ENCODE results near the gene PVALB.

Gene PVALB

DNA sequence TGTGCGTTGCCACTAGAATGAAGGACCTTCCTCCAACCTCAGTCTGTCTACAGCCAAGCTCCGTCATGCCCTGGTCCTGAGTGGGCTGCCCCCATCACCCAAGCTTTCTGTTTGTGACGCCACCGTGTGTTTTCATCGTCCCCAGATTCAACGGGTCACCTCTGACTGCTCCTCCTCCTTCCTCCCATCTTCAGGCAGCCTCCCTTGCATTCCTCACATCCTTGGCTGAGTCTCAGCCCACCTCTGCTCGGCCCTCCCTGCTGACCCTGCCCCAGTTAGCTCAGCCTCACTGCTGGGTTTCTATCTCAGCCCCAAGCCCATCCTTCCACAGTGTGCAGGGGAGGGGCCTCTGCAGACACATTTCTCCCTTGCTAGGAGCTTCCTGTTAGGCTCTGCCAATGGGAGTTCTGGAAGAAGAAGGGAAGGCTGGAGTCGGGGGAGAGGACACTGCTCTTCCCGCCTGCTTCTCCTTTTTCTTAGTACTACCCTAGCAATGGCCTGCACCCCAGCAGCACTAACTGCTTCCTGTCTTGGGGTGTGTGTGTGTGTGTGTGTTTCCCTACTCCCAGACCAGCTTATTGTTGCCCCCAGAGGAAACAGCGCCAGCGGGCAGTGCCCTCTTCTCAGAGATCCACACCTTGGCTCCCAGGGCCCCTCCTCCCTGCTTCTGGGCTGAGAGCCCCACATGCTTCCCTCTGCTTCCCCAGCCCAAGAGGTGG, 46.2 kb downstream of the PVALB start:
- DNase-seq: no peak

DNA sequence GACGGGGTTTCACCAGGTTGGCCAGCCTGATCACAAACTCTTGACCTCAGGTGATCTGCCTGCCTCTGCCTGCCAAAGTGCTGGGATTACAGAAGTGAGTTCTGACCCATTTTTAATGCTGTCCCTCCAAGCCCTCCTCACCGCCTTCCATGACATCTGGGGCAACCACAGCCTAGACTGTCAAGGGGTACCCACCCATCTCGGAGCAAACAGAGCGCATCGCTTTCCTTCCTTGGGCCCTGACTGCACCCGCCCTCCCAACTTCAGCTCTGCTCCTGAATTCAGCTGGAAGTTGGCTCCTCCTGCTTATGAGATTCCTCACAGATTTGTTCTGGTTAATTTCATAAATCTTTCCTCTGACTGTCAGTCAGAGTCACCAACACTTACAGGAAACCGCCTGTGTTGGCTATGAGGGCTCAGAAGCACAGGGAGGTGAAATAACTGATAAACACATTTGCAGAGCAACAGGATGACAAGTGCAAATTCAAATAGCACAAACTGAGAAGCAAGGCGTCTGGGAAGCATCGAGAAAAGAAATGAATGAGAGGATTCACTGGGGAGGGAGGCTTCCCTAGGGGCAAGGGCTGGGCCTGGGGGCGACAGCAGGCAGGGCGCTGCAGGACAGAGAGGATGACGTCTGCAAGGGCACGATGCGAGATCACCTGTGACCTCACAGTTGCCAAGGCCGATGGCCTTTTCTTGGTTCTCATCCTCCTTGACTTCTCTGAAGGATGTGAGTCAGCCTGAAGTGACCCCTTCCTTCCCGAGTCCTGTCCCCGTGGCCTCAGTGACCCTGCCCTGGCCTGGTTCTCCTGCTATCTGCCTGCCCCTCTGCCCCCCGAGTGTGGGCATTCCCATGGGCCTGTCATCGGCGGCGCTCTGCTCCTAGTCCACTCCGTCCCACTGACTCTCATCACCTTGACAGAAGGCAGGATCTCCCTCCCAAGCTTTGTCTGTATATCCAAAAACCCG, 47.0 kb downstream of the PVALB start:
- no peak for DNase-seq

DNA sequence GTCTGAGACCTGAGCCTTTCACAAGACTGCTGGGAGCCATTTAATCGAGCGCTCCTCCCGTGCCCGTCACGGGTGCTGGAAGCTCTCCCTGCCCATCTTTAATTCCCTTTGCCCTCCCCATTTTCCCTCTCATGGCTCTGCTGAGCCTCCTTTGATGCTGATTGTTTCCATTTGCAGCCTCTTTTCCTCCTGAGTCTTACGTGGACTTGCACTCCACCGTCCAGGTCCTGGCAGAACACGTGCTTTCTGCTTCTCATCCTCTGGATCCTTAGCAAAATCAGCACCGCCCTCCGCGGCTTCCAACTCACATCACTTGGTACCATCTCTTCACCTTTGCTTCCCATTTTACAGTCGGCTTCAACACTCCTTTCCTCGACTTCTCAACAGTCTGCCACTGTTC, 48.2 kb downstream of the PVALB start:
- DNase-seq: no peak

DNA sequence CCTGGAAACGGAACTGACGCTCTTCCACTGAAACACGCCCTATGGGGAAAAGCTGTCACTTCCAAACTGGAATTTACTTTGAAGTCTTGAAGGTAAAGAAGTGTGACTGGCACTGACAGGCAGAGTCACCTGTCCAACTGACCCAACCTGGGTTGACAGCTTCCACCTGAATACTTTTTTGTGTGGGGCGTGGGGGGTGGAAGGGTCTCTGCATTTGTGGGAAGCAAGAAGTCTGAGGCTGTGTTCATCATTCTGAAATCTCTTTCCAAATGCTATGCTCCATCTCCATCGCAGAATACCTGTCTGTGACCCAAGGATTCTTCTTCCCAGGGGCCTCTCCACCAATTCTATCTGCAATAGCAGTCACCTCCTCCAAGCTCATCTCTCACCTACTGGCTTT, 48.7 kb downstream of the PVALB start:
- DNase-seq: no peak

DNA sequence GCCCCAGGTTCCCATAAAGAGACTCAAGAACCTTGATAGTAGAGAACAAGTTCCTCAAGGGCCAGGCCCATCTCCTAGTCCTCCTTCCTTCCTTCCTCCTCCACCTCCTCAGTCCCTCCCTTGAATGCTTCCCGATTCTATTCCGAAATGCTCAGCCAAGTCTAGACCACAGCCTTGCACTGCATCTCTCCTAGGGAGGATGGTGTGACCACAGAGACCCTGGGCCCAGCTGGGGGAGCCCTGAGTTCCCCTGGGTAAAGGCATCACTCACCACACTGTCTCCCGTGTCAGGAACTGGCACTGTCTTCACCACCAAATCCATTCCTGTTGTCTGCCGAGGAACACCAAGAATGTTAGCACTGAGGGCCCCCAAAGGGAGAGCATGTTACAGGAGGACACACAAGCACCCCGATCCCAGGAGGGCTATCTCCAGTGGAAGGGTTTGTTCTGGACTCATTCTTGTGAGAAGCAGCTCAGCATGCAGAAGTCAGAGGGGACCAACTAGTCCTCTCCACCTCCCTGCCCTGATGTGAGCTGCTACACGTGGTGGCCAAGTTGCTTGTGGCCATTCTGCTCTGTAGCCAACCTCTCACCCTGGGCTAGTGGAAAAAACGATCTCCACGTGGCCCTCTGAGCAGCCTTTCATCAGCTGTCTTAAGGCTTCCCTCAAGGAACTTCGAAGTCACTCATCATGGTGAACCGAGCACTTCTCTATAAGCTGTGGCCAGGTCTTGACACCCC, 49.6 kb downstream of the PVALB start:
- no peak for DNase-seq

DNA sequence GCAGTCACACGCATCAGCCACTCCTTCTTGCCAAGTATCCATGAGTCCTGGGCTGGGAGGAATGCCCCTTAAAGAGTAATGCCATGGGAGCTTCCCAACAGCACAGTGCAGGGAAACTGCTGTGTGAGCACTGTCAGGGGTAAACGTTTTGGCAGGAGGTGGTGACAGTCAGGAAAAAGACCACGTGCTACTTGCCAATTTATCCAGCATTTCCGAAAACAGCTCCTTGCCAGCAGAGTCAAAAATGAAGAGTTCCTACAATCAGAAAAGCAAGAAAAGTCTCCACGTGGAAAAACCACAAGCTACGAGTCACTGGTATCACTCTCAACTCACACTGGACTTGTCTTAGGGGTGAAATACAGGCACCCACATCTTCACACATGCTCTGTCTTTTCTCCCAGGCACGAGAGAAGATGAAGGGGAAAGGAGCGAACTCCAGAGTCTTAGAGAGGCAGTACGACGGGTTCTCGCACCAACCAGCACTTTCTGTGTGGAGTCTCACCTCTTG, 50.8 kb downstream of the PVALB start:
- no peak for DNase-seq

DNA sequence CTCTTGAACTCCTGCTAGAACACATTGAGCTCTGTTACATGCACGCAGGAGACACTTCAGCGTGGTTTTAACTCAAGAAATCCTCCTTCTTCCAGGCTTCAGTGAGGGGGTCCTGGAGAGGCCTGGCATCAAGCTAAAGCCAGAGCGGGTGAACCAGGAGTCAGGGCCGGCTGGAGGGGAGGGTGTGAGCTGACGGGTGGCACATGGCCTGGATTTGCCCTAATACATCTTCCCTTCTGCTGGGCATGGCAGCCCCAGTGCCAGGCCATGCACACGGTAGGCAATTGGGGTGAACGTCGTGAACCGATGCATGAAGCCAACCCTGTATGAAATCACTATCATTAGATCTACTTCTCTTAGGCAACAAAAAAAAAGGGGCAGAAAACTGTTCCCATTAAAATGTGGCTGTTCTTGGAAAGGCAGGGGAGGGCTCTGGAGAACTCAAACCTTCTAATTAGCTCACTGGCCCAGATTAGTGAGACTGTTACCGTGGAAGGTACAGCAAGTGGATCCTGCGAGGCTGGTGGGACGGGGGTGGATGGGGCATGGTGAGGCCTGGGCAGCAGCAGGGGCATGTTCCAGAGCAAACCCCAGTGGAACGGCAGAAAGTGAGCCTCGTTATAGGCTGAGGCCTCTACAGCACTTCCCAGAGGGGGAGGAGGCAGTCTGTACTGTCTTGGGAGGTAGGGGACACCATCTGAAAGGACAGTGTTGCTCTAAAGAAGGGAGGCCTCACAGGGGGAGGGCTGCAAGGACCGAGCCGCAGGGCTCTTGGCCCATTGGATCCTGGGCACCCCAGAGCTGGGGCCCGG, 51.5 kb downstream of the PVALB start:
- DNase-seq: no peak

DNA sequence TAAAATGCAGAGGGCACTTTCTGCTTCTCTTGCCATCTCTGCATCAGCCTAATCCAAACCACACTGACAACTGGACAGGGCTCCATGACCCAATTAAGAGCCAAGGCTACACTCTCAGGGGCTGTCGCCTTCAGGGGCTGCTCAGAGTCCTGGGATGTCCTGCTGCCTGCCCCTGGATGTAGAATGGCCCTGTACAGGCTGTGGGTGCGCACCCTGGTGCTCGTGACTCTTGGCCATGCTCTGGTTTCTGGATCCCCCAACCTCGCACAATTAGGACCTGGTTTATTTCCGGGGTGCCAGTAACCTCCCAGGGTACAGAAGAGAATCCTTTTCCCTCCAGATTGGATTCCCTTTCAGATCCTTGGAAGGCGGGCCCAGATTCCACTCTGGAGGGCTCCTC, 52.2 kb downstream of the PVALB start:
- no peak for DNase-seq

DNA sequence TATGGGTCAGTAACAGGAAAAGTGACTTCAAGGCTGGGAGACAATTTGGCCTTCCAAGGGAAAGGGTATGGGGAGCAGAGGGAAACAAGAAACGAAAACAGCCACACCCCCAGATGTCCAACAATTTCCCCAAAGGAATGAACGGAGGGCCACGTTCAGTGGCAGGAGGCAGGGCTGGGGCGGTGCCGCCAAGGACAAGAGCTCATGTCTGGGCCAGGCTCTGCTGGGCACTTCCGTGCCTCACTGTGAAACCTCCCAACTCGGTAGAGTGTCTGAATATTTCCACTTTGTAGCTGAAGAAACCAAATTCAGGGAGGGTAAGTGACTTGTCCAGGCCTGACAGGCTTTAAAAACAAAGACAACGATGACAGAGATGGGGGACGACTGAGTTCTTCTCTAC, 52.8 kb downstream of the PVALB start:
- DNase-seq: no peak

DNA sequence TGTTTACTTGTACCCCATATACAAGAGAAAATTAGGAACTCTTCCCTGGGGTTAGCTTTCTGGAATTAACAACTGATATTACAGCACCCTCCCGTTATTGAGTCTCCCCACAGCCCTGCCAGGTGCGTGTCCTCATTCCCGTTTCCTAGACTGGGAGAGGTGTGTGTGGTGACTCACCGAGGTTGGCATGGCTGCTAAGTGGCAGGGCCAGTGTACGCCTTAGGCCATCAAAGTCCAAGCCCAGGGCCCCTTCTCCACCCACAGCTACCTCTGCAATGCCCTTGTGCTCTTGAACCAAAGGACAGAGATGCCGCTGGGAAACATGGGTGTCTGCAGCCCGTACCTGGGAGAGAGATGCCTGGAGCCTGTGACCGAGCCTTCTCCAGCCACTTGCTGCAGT, 53.3 kb downstream of the PVALB start:
- no peak for DNase-seq

DNA sequence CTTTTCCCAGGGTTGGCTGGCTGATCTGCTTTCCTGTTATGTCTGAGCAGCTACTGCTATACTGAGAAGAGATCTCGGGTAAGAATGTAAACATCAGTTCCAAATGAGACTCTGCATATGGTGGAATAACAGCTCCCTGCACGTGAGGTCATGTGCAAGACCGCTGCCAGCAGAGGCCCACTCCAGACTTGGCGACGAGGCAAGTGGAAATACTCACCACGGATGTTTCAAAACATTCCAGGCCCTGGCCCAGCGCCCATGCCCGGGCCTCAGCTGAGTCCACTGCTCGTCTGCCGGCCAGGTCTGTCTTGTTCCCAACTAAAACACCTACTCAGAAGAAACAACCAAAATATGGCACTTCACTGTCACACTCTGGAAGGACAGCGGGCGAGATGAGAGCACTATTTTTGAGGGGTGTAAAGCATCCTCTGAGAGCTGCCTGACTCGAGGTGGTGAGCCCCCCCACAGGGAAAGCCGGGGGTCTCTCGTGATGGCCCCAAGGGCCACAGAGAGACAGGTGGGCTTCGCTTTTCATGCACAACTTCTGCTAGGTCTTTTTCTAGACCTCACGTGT, 54.1 kb downstream of the PVALB start:
- no peak for DNase-seq

DNA sequence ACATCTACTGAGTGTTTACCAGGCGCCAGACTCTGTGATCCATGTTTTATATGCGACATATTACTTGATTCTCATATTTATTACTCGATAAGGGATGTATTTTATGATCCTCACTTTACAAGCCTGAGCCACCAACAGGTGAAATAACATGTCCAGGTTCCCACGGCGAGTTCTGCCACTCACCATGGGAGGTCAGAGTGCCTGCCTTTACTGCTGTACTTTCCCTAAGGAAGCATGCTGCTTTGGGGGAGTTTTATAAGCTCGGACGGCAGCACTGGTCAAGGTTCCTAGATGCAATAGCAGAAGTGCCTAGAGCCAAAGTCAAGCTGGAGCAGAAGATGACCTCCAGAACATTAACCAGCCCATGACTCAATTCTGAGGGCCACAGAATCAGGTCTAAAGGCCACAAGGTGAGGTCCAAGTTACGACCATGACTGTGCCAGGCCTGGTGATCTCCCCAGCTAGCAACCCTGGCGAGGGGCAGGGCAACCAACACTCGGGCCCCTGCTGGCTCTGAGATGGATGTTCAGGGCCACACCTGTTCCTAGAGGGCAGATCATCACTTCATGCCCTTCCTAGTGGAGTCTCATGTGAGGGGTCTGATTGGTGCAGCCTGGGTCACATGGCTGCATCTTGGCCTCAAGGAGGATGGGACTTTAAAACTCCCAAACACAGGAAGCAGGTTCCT, 55.1 kb downstream of the PVALB start:
- DNase-seq: no peak

DNA sequence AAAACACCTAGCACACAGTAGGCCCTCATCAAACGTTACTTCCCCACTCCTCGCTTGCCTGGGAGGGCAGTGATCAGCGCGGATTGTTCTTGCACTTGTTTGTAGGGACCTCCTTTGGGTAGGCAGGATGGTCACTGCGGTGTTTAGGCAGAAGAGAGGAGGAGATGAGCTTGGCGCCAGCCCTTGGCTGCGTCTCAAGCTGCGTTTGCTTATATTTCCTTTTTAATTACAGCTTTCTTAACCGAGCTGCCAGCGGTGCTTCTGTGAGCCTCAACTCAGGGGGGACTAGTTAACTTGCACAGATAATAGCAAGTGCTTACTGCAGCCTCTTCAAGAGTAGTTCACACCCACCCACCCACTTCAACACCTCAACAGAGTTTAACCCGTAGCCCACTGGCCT, 56.0 kb downstream of the PVALB start:
- DNase-seq: no peak

DNA sequence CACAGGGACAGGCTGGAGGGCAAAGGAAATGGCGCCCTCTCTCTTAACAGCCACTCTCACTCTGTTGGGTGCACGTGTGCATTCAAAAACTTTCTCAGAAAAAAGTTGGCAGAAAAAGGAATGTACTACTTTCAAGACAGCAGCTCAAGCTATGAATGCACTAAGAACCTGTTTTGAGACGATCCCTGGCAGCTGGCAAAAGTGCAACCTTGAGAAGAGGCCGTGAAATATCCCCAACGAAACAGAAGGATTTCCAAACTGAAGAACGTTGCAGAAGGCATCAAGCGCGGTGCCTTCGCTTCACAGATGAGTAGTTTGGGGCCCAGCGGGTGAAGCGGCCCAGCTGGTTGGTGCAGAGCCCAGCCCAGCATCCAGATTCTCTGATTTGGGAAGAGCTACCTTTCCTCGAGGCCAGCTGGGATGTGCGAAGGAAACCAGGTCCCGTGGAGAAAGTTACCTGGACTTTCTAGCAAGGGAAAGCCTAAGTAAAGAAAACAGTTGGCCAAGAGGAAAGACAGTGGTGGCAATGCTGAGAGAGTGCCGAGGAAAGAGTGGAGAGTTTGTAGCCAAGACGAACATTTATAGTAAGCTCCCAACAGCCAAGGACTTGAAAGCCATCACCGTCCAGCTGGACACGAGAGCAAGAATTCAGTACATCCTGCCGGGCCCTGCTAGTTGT, 57.2 kb downstream of the PVALB start:
- no peak for DNase-seq

DNA sequence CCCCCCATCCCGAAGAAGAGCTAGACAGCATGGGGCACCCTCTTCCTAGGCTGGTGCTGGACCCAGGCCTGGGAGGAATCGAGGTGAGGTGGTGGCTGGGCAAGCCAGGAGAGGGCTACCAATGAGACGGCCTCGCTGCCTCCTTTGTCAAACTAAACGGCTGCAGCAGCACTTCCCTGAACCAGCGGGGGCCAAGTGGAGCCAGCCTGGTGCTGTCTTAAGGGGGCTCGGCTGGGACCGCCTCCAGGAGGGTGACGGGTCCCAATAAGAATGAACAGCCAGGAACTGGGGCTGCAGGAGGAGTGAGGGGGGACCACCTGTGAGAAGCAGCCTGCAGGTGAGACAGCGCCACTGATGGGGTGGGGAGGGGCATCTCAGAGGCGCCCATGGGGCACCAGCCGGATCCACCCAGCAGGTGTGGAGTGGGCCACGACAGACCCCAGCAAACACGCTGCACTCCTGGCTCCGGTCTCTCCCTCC, 58.0 kb downstream of the PVALB start:
- DNase-seq: no peak

DNA sequence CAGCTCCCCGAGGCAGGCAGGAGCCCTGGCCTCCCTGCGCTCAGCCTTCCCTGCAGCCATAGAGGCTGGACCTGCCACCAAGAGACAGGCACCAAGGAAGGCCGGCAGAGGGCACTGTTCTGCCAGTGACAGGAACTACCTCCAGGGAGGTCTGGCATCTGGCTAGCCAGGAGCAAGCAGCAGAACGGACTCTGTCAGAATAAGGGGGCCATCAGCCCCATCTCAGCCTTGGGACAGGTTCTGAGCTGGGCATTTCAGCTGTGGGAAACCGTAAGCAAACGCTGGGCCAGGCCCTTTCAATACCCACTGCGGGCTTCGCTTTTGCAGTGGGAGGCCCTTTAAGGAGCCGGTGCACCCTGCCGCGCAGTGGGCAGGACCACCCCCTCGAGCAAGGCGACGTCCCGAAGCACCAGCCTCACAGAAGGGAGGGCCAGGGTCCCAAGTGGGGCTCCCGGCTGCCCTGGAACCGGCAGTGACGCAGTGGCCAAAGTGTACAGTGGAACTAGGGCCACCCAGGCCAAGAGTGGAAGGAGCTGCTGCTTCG, 59.1 kb downstream of the PVALB start:
- DNase-seq: peak; percentile 43

DNA sequence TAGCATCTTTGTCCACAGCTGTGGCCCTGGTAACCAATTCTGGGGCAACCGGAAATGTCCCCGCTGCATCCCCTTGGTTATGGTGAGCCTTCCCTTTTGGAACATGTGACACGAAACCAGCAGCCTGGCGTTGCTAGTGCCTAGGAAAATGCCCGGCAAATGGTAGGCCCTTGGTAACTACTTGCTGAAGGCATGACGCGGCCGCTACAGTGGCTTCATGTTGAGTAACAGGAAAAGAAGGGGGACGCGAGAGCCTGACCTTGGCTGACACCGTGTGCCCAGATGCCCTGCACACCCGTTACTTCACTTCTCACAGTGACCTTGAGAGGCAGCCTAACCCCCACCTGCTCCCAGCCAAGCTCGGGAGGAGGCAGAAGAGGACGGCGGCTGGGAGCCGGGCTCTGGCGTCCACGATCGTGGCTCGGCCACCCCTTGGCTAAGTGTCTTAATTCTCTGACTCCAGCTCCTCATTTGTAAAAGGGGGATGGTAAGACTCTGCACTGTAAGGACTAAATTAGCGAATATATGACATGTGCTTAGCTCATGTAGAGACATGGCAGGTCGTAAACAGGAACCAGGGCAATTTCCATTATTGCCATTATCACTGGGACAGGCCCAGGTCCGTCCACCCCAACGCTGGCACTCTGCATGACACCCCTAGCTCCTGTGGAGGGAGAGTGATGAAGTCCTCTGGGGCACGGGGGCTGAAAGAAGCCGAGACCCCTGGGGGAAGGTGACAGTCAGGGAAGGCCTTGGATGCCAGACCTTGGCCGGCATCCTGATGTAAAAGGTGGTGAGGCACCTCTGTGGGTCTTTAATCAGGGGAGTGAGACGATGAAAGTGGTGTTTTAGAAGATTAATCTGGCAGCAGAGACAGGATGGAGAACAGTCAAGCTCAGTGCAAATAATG, 59.8 kb downstream of the PVALB start:
- DNase-seq: no peak

DNA sequence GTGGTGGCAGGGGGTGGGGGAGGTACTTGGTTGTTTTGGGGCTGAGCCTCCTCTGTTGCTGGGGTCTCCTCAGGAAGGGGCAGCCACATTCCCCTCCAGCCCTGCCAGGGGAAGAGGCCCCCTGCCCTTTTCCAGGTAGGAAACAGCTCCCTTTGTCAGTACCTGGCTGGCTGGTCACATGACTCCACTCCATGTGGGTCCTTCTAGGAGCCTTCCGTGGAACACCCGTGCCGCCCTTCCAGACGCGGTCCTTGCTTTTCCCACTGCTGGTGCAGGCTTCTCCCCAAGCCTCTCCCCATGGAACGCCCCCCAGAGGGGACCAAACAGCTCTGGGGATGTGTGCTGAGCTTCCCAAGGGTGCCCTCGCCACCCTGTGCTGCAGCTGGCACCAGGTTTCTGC, 60.8 kb downstream of the PVALB start:
- DNase-seq: no peak

DNA sequence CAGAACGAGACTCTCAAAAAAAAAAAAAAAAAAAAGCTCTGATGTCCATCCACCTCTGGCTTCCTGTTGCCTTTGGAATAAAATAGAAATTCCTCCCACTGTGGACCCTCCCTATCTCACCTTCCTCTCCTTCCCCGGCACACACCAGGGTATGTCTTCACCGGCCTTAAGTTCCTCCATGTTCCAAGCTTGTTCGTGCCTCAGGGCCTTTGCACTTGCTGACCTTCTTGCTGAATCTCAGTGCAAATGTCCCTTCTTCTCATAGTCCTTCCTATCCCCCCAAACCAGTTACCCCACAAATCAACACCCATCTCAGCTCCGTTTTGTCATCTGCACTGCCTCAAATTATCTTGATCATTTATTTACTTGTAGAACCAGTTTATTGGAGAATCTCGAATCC, 61.5 kb downstream of the PVALB start:
- no peak for DNase-seq
